Body of pancreas (tissue), 4 donors: Measurements from ENCODE around the gene TMEM203.
A peak's percentile ranks its signal among the peaks of the same experiment; 100 is the strongest.

ENCODE experiments used
- CTCF ChIP-seq, 7 experiments: fragments of 450-650 bp in 4 of 7; fragments of 200-600 bp in 3 of 7; sonication (generic) in 3 of 7; IDR thresholded peaks; one replicate each; pipeline ENCODE4 v1.5.1; 2016 to 2019; ENCODE audit warnings: antibody characterized with exemption in 7 of 7
- POLR2A ChIP-seq, 3 donors: fragments of 450-650 bp; IDR thresholded peaks; one replicate each; pipeline ENCODE4 v1.6.1; 2016; ENCODE audit warnings: antibody characterized with exemption in 3 of 3, mild to moderate bottlenecking in 2 of 3

DNA sequence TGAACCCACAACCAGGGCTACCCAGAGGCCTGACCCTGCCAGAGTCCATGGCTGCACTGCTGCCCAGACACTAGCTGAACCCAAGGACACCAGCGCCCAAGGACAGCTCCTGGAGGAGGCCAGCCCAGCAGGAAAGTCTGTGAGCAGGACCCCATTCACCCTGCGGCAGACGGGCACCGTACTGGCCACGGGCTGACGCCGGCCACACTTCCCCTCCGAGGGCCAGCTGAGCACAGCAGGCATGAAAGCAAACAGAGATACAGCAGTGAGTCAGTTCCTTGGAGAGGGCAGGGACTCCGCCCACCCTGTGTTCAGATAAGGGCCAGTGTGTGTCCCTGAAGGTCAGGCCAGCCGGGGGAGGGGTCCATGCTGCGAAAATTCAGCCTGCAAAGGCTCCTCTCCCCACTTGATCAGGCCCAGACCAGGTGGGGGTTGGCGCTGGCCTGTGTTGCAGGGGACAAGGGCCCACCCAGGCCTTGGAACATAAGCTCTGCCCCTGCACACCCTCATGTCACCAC, 13.4 kb upstream of the TMEM203 start:
- TF ChIP-seq POLR2A (IDR thresholded peaks at IDR 0.05) (peak; percentile 71 to 79 (median 77)), CTCF (IDR thresholded peaks at IDR 0.05) (no peak)
